Measurements from ENCODE around the gene IL12RB2. TPM values are rescaled to one million over a fixed set of nuclear protein-coding genes. Genes with fewer than 3 reads are reported as not detected.

The IL12RB2 gene
- polyA plus RNA-seq, 3 donors = not detected

- TF ChIP-seq CTCF (IDR thresholded peaks at IDR 0.05) = no peak
- no peak overlapping the region for H3K27ac Mint-ChIP-seq
- Histone ChIP-seq H3K36me3 (replicated peaks in 1 of 2; ENCODE audit: control insufficient read depth in 1 of 2, insufficient read depth in 2 of 2, low read length in 2 of 2) (no peaks in the 10 kb centered on the region), H2AFZ (ENCODE audit: insufficient read depth, low read depth, low read length, poor library complexity, severe bottlenecking) (no peak overlapping the region), H3K79me2 (ENCODE audit: insufficient read depth, low read length) (no peaks in the 10 kb centered on the region), H3K9me3 (replicated peaks in 1 of 2; ENCODE audit: control insufficient read depth in 1 of 2, insufficient read depth in 1 of 2, low read length in 2 of 2) (no peaks in the 10 kb centered on the region), H3K4me3 (replicated peaks in 1 of 3; ENCODE audit: low read depth in 2 of 3, low read length in 3 of 3) (no peak overlapping the region), H3K4me2 (replicated peaks; ENCODE audit: extremely low read depth, low read length, poor library complexity, severe bottlenecking) (no peak overlapping the region), H3K27ac (ENCODE audit: low read depth in 1 of 2, low read length in 2 of 2) (no peak overlapping the region), H3K4me1 (ENCODE audit: control insufficient read depth in 1 of 2, insufficient read depth in 2 of 2, low read length in 2 of 2) (no peaks in the 10 kb centered on the region), H3K9ac (ENCODE audit: insufficient read depth, low read length, poor library complexity, severe bottlenecking) (no peak overlapping the region), H4K20me1 (ENCODE audit: insufficient read depth, low read length) (no peaks in the 10 kb centered on the region), H3K27me3 (ENCODE audit: control insufficient read depth in 2 of 2, insufficient read depth in 2 of 2, low read length in 2 of 2) (peaks cover 0 to 5% of the 10 kb centered on the region in 2 donors)
- H3K4me3 Mint-ChIP-seq = no peak overlapping the region
- intact Hi-C loops (cut with micrococcal nuclease) = no loop called here
- H3K36me3 Mint-ChIP-seq = no peaks in the 10 kb centered on the region
- peaks cover 0 to 4% (median 1%) of the 10 kb centered on the region in 7 donors for H3K9me3 Mint-ChIP-seq
- no peak for DNase-seq
- H3K27me3 Mint-ChIP-seq (ENCODE audit: low read depth in 3 of 3) = peaks cover 2 to 16% (median 6%) of the 10 kb centered on the region in 3 donors
- no peaks in the 10 kb centered on the region for H3K4me1 Mint-ChIP-seq
- no CpG with 5 or more reads among the region's 2 CpGs for WGBS (ENCODE audit: insufficient coverage)
Measured at GRCh38 chr1:67300561-67300960, 7.1 kb upstream of the IL12RB2 start.

DNA sequence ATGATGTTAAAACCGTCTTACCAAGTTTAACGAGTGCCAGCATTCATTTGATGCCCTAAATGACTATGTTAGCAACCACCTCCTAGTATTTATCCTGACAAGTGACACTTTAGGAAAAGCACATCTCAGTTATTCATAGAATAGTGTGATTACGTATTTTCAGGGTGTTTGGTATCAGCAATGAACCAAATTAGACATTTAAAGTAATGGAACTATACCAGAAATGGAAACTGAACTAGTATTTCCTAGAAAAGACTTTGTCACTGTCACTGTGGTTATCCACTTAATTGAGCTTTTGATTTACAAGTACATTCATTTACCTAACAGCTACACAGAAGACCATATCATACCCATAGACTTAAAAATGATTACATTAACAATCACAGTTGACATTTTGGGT, 3.6 kb upstream of the IL12RB2 start:
- no peak overlapping the region for H3K27ac Mint-ChIP-seq
- no CpG with 5 or more reads among the region's 3 CpGs for WGBS (ENCODE audit: insufficient coverage)
- H3K9ac ChIP-seq (ENCODE audit: insufficient read depth, low read length, poor library complexity, severe bottlenecking) = no peak overlapping the region

More for the DNA sequence above, 3.6 kb upstream of the IL12RB2 start:
- Histone ChIP-seq H3K9me3 (replicated peaks in 1 of 2; ENCODE audit: control insufficient read depth in 1 of 2, insufficient read depth in 1 of 2, low read length in 2 of 2) (peaks cover 0 to 5% of the 10 kb centered on the region in 2 donors), H3K27ac (ENCODE audit: low read depth in 1 of 2, low read length in 2 of 2) (no peak overlapping the region), H3K4me1 (ENCODE audit: control insufficient read depth in 1 of 2, insufficient read depth in 2 of 2, low read length in 2 of 2) (peaks cover 12 to 14% of the 10 kb centered on the region in 2 donors), H3K27me3 (ENCODE audit: control insufficient read depth in 2 of 2, insufficient read depth in 2 of 2, low read length in 2 of 2) (peaks cover 21 to 31% of the 10 kb centered on the region in 2 donors), H3K79me2 (ENCODE audit: insufficient read depth, low read length) (no peaks in the 10 kb centered on the region), H3K4me2 (replicated peaks; ENCODE audit: extremely low read depth, low read length, poor library complexity, severe bottlenecking) (no peak overlapping the region), H4K20me1 (ENCODE audit: insufficient read depth, low read length) (no peaks in the 10 kb centered on the region), H3K4me3 (replicated peaks in 1 of 3; ENCODE audit: low read depth in 2 of 3, low read length in 3 of 3) (no peak overlapping the region), H2AFZ (ENCODE audit: insufficient read depth, low read depth, low read length, poor library complexity, severe bottlenecking) (no peak overlapping the region), H3K36me3 (replicated peaks in 1 of 2; ENCODE audit: control insufficient read depth in 1 of 2, insufficient read depth in 2 of 2, low read length in 2 of 2) (no peaks in the 10 kb centered on the region)
- TF ChIP-seq CTCF (IDR thresholded peaks at IDR 0.05) = no peak
- H3K4me1 Mint-ChIP-seq = peaks cover 12% of the 10 kb centered on the region
- H3K4me3 Mint-ChIP-seq = no peak overlapping the region
- peaks cover 25 to 42% (median 30%) of the 10 kb centered on the region in 3 donors for H3K27me3 Mint-ChIP-seq (ENCODE audit: low read depth in 3 of 3)
- peaks cover 0 to 4% of the 10 kb centered on the region in 2 donors for H3K36me3 Mint-ChIP-seq
- peaks cover 0 to 9% (median 2%) of the 10 kb centered on the region in 7 donors for H3K9me3 Mint-ChIP-seq
- intact Hi-C loops (cut with micrococcal nuclease) = no loop called here
- DNase-seq = no peak
